EH (cell line): ENCODE measurements around the gene RAB27B.

Experiments
- DNase-seq: peaks from one replicate; pipeline ENCODE4 v3.0.0-alpha.2; 2015; ENCODE audit warnings: low read depth

Gene RAB27B

GRCh38 chr18:54867131-54867530 lies 38.9 kb downstream of the RAB27B start:
- DNase-seq: no peak

DNA sequence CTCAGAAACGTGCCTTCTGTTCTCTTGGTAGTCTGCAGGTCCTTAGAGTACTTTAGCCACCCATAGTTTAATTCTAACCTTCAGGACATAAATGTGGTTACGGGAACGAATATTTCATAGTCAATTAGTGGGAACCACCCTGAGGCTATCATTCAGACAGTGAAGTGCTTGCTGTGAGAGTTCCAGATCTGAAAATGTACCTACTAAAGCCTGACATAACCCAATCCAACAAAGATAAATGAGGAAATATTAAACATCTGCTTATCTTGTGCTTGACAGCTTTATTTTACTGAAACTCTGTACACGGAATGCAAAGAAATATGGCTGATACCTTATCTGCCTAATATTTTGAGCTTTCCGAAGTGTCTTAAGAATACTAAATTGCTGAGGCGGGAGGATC lies 43.0 kb downstream of the RAB27B start:
- DNase-seq: no peak

DNA sequence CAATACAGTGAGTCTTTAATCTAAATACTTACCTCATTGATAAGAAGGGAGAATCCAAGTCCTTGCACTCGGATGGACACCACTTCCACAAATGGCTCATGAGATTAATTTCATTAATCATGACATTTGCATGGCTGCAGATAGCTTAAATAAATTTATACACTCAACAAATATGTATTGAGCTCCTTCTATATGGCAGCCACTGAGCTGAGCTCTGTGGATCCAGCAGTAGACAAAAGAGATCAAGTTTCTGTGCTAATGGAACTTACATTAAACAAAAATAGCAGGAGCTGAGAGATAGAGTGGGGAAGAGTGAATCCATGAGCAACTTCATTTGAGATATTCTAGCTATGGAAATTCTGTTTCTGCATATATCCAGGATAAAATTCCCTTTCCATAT lies 44.4 kb downstream of the RAB27B start:
- DNase-seq: no peak

DNA sequence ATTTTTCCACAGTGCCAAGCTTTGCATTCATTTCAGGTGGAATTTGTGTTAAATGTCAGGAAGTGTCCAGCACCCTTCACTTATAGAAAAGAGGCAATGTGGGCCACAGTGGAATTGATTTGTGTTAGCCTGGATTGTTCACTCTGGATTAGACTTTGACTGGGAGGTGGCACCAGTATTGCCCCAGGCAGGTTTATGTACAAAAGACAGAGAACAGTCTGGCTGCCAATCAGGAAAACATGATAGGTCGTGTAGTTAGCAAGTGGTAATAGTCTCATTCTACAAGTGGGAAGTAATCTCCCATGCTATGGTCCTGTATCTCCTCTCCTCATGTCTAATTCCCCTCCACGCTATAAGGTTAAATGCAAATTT lies 45.6 kb downstream of the RAB27B start:
- DNase-seq: no peak

GRCh38 chr18:54875063-54875462 lies 46.8 kb downstream of the RAB27B start:
- DNase-seq: no peak

GRCh38 chr18:54877076-54877475 lies 48.8 kb downstream of the RAB27B start:
- DNase-seq: peak; percentile 37

GRCh38 chr18:54878159-54878622 lies 49.9 kb downstream of the RAB27B start:
- no peak for DNase-seq

GRCh38 chr18:54878659-54879358 lies 50.5 kb downstream of the RAB27B start:
- DNase-seq: no peak

DNA sequence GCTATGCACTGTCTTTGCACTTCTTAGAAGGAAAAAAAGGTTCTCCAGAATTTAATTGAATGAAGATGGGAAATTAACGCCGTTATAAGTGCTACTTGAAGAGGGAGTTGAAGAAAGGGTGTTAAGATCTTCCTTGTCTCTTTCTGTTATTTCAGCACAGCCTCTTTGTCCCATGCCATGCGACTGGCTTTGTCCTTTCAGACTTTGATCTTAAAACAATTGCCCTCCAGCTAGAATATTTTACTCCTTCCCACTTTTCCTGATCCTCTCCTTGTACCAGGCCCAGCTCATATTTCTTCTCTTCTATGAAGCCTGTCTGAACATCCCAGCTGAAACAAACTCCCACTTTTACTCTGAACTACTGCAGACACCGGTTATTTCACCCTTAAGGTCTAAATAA lies 51.4 kb downstream of the RAB27B start:
- no peak for DNase-seq

DNA sequence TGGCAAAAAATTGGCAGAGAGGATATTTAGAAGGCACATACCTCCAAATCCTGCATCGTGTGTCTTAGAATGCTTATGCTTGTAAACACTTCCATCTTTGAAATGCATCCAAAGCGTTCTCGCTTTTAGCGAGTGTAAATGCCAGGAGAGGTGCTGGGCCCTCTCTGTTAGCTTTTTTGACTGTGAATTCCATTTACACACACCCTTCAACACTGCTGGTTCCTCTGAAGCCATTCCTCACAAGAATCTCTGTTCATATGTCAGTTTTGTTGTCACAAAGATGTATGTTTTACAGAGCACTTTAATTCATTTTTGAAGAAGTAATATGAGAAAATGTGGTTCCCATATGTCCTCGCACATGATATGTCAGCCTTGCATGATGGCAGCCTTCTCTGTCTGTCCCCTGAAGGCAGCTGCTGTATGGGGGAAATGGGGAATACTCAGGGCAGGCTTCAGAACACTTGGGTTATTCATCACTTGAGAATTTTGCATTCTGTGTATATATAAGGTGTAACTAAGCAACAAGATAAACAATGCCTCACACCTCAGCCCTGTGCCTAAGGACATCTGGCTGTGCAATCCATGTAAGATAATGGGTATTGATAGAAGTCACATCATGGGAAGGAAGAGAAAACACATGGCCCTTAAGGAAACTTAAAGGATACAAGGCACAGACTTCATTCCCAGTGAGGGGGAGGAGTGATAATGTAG lies 52.3 kb downstream of the RAB27B start:
- peak; percentile 32 for DNase-seq

GRCh38 chr18:54881229-54881768 lies 53.0 kb downstream of the RAB27B start:
- DNase-seq: no peak

DNA sequence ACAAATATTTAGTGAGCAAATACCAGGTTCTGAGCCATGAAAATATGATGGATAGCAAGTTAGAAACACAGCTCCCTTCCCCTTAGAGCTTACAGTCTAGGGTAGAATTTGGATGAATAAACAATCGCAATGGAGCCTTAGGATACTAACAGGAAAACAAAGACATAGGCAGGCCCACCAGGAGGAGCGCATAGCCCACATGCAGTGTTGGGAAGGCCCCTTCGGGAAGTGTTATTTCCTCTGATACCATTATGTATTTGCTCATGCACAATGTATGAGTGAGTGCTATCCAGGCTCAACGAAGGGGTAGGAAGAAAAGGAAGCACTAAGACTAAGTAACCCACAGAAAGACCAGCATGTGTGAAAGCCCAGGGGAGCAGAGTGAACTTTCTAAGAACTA lies 54.0 kb downstream of the RAB27B start:
- no peak for DNase-seq

DNA sequence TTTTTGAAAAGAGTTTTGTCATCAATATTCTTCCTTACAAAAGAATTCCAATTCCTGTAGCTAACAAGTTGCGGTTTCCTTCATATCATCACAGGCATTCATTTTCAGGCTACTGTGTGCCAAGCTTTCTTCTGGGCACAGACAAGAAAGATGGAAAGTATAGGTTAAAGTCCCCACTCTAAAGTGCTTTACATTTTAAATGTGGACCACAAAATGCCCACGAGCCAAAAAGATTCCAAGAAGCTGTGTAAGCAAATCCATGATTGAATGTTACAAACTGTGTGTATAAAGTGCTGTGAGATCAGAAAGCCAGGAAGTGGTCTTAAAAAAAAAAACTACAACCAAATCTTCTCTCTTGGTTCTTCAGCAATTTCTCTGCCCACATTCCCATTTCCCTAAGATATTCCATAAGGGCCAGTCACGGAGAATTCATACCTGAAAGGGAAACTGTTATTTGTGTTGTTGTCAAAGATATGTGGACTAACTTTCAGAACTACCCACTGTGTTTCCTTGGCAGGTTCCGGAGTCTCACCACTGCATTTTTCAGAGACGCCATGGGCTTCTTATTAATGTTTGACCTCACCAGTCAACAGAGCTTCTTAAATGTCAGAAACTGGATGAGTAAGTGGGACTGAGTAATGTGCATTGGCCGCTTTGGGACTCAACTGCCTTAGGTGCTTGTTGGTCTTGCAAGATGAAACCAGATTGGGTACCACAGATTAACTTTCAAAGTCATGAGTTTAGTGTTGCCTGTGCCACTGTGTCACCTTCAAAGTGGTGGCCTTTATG lies 55.7 kb downstream of the RAB27B start:
- no peak for DNase-seq

DNA sequence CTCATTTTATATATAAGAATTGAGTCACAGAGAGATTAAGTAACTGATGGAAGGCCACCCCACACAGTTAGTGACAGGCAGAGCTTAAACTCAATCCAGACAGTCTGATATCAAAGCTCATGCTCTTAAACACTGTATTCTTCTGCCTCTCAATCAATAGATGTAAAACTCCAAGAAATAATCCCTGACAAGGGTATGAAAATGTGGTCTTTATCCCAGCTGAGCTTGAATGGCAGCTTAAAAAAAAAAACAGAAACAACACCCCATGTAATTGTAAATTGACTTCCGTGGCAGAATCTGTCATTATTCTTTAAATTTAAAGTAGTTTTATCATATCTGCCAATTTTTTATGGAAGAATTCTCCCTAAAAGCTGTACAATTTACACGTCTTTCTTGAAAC lies 60.1 kb downstream of the RAB27B start:
- DNase-seq: no peak

GRCh38 chr18:54888933-54889332 lies 60.7 kb downstream of the RAB27B start:
- peak; percentile 55 for DNase-seq

DNA sequence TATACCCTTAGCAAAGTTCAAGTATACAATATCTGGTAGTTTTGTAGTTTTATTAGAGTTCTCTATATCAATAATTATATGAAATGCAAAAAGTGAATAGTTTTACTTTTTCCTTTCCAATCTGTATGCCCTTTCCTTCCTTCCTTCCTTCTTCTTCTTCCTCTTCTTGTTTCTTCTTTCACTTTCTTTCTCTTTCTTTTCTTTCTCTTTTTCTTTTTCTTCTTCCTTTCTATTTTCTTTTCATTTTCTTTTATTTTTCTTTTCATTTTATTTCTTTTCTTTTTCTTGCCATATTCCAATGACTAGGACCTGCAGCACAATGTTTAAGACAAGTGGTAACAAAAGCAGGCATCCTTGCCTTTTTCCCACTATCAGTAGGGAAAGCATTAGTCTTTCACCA lies 71.2 kb downstream of the RAB27B start:
- DNase-seq: no peak

GRCh38 chr18:54900290-54900689 lies 72.0 kb downstream of the RAB27B start:
- DNase-seq: no peak

DNA sequence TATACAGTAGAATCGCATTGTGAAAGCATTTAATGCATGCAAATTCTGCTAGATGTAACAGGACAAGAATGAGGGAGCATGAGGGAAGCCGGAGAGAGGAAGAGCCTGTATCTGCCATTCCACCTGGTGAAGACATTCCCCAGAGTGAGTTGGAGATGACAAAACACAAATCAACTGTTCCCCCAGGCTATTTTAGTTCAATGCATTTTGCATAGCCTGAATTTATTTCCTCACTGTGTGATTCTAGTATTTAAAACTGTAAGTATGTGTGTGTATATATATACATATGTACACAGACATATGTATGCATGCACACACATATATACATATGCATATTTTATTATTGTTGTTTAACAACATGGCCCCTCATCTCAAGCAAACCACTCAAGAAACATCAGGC lies 76.3 kb downstream of the RAB27B start:
- no peak for DNase-seq

- DNase-seq: no peak
Observed at GRCh38 chr18:54905629-54906028, 77.4 kb downstream of the RAB27B start.

DNA sequence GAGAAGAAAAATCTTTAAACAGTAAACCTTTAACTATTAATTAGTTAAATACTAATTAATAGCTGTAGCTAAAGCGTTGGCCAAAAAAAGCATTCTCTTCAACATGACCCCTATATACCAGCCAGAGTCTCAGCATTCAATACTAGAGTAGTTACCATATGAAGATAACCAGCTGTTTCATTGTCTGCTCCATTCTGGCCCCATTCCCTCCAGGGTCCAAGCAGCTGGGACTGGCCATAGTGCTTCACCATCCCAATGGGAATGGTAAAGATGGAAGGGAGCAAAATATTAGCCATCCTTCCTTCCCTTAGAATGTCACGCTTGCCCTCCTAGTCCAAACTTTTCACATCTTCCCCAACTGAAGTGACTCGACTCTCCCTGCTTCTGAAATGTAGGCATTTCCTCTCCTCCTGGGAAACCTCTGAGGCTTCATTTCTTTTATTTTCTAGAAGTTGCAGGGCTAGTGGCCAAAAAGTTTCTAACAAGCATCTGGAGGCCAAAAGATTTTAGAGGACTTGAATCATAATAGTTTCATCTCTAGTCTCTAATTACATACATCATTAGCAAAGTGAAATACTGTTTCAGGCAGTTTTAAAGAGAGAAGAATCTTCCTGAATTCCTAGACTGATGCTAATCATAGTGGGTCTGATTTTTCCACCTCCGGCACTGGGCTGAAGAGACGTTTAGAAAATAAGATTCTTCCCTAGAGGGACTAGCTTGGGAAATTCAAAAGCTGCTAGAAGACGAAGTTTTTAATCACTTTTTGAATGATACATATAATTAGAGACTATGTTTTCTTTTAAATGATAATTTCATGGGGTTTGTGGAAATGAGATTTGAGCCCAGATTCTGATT lies 78.3 kb downstream of the RAB27B start:
- DNase-seq: peak; percentile 79

DNA sequence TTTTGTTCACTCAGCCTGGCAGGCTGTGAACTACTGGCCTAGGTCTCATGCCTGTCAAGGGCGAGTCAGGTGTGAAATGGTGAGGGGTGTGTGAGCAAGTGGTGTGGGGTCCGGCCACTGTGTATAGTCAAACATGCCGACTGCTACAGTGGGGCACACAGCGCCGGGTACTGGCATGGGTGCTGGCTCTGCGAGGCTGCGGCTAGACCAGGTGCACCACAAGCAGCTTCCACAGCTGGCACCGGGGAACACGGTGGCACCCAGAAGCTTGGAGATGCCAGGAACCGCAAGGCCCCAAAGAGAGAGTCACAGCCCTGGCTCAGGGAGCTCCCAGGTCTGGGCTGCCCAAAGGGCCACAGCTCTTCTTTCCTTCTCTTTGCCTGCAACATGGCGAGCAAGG lies 81.3 kb downstream of the RAB27B start:
- DNase-seq: no peak
